Putamen (tissue), 1 donor: Measurements from ENCODE around the gene GFER.
"Not testable (repeated sequence)": the region's sequence is repeated elsewhere in the genome, so short reads cannot be mapped to it uniquely, and the experiment has no call there.

Source experiments
- DNase-seq: peaks from one replicate; pipeline ENCODE4 v3.0.0-alpha.2; 2016; ENCODE audit warnings: low spot score

GFER gene

DNA sequence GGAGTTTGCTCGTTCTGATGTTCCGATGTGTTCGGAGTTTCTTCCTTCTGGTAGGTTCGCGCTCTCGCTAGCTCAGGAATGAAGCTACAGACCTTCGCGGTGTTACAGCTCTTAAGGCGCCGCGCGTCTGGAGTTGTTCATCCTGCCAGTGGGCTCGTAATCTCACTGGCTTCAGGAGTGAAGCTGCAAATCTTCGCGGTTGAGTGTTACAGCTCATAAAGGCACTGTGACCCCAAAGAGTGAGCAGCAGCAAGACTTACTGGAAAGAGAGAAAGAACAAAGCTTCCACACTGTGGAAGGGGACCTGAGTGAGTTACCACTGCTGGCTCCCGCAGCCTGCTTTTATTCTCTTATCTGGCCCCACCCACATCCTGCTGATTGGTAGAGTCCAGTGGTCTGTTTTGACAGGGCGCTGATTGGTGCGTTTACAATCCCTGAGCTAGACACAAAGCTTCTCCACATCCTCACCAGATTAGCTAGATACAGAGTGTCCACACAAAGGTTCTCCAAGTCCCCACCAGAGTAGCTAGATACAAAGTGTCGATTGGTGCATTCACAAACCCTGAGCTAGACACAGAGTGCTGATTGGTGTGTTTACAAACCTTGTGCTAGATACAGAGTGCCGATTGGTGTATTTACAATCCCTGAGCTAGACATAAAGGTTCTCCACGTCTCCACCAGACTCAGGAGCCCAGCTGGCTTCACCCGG lies 26.4 kb upstream of the GFER start:
- not testable (repeated sequence) for DNase-seq

- not testable (repeated sequence) for DNase-seq
Observed at GRCh38 chr16:1958143-1958491, 25.9 kb upstream of the GFER start.

DNA sequence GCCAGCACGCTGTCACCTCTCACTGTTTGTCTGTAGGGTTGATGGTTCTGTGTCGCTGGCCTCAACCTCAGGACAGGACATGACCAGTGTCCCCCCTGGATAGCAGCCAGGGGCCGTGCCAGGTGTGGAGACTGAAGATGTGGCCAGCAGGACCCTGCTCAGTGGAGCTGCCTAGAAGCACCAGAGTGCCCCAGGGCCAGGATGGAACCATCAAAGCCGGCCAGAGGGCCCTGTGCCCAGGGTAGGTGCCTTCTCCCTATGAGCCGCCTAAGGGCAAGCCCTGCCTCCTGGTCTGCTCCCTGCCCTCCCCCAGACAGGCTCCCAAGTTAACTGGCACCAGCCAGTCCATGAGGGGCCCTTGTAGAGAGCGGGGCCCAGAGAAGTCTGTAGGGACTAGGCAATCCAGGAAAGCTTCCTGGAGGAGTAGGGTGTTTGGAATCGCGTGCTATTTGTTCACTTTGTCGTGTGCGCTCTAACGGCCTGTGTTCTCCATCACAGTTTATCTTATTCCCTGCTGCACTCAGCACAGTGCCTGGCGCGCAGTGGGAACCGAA lies 25.2 kb upstream of the GFER start:
- DNase-seq: no peak

DNA sequence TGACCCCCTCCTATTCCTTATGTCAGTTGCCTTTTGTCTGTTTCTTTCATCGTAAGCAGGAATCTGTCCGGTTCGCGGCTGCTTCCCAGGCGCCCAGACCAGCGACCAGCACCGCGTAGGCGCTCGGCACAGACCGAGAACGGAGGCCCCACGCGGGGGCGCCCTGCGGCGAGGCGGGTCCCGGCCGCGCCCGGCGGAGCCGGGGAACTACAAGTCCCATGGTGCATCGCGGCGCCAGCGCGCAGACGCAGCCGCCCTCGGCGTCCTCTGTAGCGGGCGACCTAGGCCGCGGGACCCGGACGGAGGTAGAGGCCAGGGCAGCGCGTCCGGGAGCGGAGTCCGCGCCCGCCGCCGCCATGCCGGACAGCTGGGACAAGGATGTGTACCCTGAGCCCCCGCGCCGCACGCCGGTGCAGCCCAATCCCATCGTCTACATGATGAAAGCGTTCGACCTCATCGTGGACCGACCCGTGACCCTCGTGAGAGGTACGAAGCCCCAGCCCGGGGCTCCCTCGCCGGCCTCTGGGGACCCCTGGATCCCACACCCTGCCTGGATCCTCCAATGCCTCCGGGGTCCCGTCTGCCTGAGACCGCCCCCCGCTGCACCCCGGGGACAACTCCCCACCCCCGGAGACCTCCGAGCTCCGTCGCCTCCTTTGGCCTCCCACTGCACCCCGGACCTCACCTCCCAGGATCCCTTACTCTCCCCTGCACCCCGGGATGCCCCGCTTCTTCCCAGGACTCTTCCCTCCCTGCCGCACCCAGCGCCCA lies 24.5 kb upstream of the GFER start, which contains the start of gene NDUFB10:
Gene NDUFB10, plus strand, starts transcription at position 270 of the 771 bp plus-strand sequence. Its CDS starts 87 bp downstream, at position 357.
- peak; percentile 86 for DNase-seq

GRCh38 chr16:1960665-1961630 lies 23.0 kb upstream of the GFER start:
- DNase-seq: no peak

GRCh38 chr16:1961651-1962067 lies 22.3 kb upstream of the GFER start:
- no peak for DNase-seq

DNA sequence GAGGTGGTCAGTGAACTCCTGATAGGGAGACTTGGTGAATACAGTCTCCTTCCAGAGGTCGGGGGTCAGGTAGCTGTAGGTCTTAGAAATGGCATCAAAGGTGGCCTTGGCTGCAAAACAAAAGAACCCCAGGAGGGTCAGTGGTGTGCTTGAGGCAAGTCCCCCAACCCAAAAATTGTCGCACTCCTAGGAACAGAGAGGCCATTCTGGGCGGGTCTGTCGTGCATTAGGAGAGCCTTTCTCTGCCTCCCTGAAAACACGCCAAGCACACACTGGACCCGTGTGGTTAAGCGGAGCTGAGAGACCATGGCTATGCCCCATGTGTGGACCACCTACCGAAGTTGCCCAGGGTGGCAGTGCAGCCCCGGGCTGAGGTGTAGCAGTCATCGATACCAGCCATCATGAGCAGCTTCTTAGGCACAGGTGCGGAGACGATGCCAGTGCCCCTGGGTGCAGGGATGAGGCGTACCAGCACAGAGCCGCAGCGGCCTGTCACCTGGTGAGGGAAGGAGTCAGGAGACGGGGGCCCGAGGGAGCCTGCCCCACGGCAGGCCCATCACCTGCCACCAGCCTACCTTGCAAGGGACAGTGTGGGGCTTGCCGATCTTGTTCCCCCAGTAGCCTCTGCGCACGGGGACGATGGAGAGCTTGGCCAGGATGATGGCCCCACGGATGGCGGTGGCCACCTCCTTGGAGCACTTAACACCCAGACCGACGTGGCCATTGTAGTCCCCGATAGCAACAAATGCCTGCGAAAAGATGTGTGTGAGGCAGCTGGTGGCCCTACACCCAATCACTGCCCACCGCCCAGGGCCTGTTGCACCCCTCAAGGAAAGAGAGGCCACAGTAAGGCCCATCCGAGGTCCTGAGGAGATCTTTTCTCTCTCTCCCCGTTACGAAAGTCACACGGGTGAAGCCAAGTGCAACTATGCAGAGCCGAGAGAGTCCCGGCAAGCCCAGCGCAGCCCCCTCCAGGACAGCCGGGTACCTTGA lies 21.5 kb upstream of the GFER start:
- DNase-seq: not testable (repeated sequence)

DNA sequence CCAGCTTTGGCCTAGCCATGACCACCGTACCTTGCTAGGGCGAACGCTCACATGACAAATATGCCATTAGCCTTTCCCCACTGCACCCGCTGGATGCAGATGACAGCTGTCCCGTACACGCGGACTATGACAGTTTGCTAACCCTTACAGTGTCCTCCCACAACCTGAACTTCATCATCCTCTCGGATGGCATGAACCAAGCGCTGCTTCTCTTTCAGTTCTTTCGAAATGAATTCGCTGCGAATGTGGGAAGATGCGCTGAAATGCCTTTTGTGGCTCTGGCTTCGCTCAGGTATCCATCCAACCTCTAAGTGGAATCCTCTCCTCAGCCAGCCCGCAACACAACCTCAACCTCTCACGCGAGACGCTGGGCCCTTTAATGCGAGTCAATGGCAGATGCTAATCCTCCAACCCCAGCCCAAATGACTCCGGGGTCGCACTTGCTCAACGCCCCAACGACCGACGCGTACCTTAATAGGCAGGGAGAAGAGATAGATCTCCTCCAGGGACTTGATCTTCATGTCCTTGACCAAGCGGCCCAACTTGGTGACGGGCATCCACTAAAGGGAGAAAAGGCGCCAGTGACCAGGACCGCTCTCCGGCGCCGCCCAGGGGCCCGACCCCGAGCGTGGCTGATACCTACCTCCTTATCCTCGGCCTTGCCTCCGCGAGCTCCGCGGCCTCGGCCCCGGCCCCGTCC lies 20.0 kb upstream of the GFER start:
- peak; percentile 43 for DNase-seq

DNA sequence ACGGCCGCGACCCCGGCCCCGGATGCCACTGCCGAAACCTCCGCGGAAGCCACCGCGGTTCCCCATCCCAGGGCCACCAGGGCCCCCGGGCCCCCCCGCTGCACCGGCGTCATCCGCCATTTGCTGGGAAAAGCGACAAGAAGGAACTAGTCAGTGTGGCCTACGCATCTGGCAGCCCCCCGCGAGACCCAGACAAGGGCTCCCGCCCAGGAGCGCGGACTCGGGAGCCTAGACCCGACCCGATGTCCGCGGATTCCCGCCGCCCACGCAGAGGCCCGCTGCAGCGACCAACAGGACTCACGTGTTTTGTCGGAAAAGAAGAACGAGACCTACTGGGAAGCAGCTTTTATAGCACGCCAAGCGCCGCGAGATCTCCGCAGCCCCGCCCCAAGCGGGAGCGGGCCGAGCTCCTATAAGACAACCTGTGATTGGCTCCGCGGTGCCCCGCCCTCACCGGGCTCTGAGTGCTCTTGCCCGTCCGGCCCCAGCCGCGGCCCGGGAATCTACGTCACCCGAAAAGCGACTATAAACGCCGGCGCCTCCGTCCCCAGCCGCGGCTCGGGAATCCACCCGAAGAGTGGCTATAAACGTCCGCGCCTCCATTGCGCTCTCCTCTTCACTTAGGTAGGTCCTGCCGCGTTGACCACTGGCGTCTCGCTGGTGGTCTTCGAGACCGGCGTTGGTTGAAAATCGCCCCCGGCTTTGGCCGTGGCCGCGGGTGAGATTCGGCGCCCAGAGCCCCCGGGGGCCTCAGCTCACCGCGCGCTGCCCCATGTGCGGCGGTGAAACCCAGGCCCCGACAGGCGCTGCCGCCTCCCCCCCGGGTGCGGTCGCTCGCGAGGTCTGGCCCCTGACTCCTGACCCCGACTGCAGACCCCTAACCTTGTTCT lies 19.2 kb upstream of the GFER start, which contains the start of gene RPS2:
Gene RPS2, minus strand, starts transcription at position 321 of the 890 bp plus-strand sequence. Its CDS starts 201 bp downstream, at position 120.
- DNase-seq: peak; percentile 98

DNA sequence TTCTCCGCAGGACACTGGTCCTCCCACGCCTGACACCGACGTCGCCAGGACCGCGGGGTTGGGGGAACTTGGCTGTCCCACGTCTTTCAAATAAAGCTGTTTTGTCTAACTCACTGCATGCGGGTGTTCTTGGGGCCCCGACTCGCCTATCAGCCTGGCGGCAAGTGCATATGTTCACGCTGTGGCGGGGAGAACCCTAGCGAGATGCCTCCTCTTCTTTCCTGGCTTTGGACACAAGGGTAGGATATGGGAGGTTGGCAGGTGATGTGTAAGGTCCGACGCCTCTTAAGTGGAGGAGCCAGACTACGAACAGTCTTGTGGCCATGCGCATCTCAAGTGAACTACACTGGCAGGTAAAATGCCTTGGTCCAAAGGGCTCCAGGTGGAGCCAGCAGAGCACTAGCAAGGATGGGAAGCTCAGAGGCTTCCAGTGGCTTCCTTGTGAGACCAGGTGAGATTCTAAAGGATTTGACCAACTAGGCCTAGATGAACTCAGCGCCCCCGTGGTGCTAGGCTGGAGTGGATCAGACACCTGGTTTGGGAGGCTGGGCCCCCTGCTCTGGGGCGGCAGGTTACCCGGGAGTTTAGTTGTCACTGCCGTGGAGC lies 18.5 kb upstream of the GFER start:
- no peak for DNase-seq

GRCh38 chr16:1966460-1966859 lies 17.5 kb upstream of the GFER start, which contains the start of gene RNF151:
Gene RNF151, plus strand, starts transcription at chr16:1966856. Its CDS starts 26 bp downstream, at chr16:1966882.
- DNase-seq: no peak

GRCh38 chr16:1968146-1968953 lies 15.6 kb upstream of the GFER start:
- peak; percentile 67 for DNase-seq

- peak; percentile 93 for DNase-seq
Observed at GRCh38 chr16:1971796-1972489, 12.1 kb upstream of the GFER start, which contains the start of gene TBL3. Gene TBL3, plus strand, starts transcription at chr16:1972053. Its CDS starts 112 bp downstream, at chr16:1972165.

- no peak for DNase-seq
Observed at GRCh38 chr16:1972490-1972877, 11.5 kb upstream of the GFER start.

- no peak for DNase-seq
Observed at GRCh38 chr16:1973461-1974156, 10.4 kb upstream of the GFER start.
